ENCODE results near the gene OTX1. TPM values are rescaled to one million over a fixed set of nuclear protein-coding genes. Genes with fewer than 3 reads are reported as not detected.

Gene OTX1
- total and polyA plus RNA-seq, 5 donors from 2014 or later, result not detected

- Mint-ChIP-seq H3K27me3 (peaks cover 8% of the 10 kb centered on the region), H3K27ac (peak overlapping the region in 1 of 3 donors; percentile 21)
Observed at GRCh38 chr2:63086687-63087086, 36.1 kb downstream of the OTX1 start.

GRCh38 chr2:63092401-63092800, 41.8 kb downstream of the OTX1 start:
- H3K4me3 Mint-ChIP-seq, result peak overlapping the region in 1 of 4 donors; percentile 27
- ATAC-seq (ENCODE audit: low read depth in 2 of 2) (no peak), DNase-seq (no peak)
- Histone ChIP-seq H3K4me1 (ENCODE audit: control insufficient read depth, insufficient read depth, low read length, poor library complexity, severe bottlenecking) (no peaks in the 10 kb centered on the region), H3K9me3 (ENCODE audit: control insufficient read depth in 2 of 2, low read length in 2 of 2) (no peaks in the 10 kb centered on the region), H3K36me3 (ENCODE audit: control insufficient read depth, insufficient read depth, low read length) (no peaks in the 10 kb centered on the region), H3K4me3 (ENCODE audit: low read depth, low read length) (no peak overlapping the region), H3K27me3 (ENCODE audit: control insufficient read depth, insufficient read depth, low read length) (no peaks in the 10 kb centered on the region), H3K27ac (ENCODE audit: insufficient read depth, low read length, poor library complexity, severe bottlenecking) (no peak overlapping the region)
- H3K36me3 Mint-ChIP-seq, result no peaks in the 10 kb centered on the region
- no peak overlapping the region for H3K27ac Mint-ChIP-seq
- no peaks in the 10 kb centered on the region for H3K4me1 Mint-ChIP-seq
- peaks cover 29% of the 10 kb centered on the region for H3K27me3 Mint-ChIP-seq
- H3K9me3 Mint-ChIP-seq, result peaks cover 0 to 3% (median 0%) of the 10 kb centered on the region in 7 donors

More at GRCh38 chr2:63086687-63087086, 36.1 kb downstream of the OTX1 start:
- H3K4me3 ChIP-seq (ENCODE audit: low read depth, low read length), result no peak overlapping the region
- H3K27me3 ChIP-seq (ENCODE audit: control insufficient read depth, insufficient read depth, low read length), result no peaks in the 10 kb centered on the region
- H3K27ac ChIP-seq (ENCODE audit: insufficient read depth, low read length, poor library complexity, severe bottlenecking), result no peak overlapping the region
- no peaks in the 10 kb centered on the region for H3K36me3 ChIP-seq (ENCODE audit: control insufficient read depth, insufficient read depth, low read length)
- no peaks in the 10 kb centered on the region for H3K9me3 ChIP-seq (ENCODE audit: control insufficient read depth in 2 of 2, low read length in 2 of 2)
- no peak for ATAC-seq (ENCODE audit: low read depth in 2 of 2)
- H3K4me1 ChIP-seq (ENCODE audit: control insufficient read depth, insufficient read depth, low read length, poor library complexity, severe bottlenecking), result no peaks in the 10 kb centered on the region
- Mint-ChIP-seq H3K36me3 (no peaks in the 10 kb centered on the region), H3K4me1 (no peaks in the 10 kb centered on the region), H3K9me3 (peaks cover 0 to 6% (median 2%) of the 10 kb centered on the region in 7 donors), H3K4me3 (no peak overlapping the region)
- no peak for DNase-seq

GRCh38 chr2:63092857-63093256, 42.2 kb downstream of the OTX1 start:
- Histone ChIP-seq H3K4me1 (ENCODE audit: control insufficient read depth, insufficient read depth, low read length, poor library complexity, severe bottlenecking) (no peaks in the 10 kb centered on the region), H3K27ac (ENCODE audit: insufficient read depth, low read length, poor library complexity, severe bottlenecking) (no peak overlapping the region), H3K4me3 (ENCODE audit: low read depth, low read length) (no peak overlapping the region), H3K36me3 (ENCODE audit: control insufficient read depth, insufficient read depth, low read length) (no peaks in the 10 kb centered on the region), H3K27me3 (ENCODE audit: control insufficient read depth, insufficient read depth, low read length) (no peaks in the 10 kb centered on the region), H3K9me3 (ENCODE audit: control insufficient read depth in 2 of 2, low read length in 2 of 2) (no peaks in the 10 kb centered on the region)
- H3K4me3 Mint-ChIP-seq, result no peak overlapping the region
- H3K4me1 Mint-ChIP-seq, result no peaks in the 10 kb centered on the region
- no peaks in the 10 kb centered on the region for H3K36me3 Mint-ChIP-seq
- H3K9me3 Mint-ChIP-seq, result peaks cover 0 to 5% (median 0%) of the 10 kb centered on the region in 7 donors
- no peak for ATAC-seq (ENCODE audit: low read depth in 2 of 2)
- no peak for DNase-seq
- no peak overlapping the region for H3K27ac Mint-ChIP-seq
- H3K27me3 Mint-ChIP-seq, result peaks cover 29% of the 10 kb centered on the region

DNA sequence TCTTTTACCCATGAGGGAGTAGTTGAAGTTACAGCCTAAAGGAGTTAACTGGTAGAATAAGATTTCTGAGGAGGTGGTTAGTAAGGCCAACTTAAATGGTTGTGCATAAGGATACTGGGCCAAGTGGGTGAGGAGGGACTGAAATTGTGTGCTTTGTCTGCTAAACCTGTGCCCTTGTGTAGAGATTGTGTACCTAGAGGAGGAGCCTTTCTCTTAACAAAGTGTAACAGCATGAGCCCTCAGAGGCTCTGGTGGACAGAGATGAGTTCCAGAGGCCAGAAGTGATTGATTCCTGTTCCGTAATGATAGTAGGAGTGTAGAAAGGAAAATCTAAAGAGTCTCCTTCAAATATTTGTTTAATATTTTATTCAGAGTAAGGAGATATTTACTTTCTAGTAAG, 42.9 kb downstream of the OTX1 start:
- H3K27ac ChIP-seq (ENCODE audit: insufficient read depth, low read length, poor library complexity, severe bottlenecking), result no peak overlapping the region
- Mint-ChIP-seq H3K4me3 (no peak overlapping the region), H3K4me1 (no peaks in the 10 kb centered on the region), H3K36me3 (no peaks in the 10 kb centered on the region), H3K27me3 (peaks cover 29% of the 10 kb centered on the region), H3K9me3 (peaks cover 0 to 5% (median 0%) of the 10 kb centered on the region in 7 donors), H3K27ac (no peak overlapping the region)
- H3K4me3 ChIP-seq (ENCODE audit: low read depth, low read length), result no peak overlapping the region
- no peak for DNase-seq
- ATAC-seq (ENCODE audit: low read depth in 2 of 2), result no peak
- no peaks in the 10 kb centered on the region for H3K36me3 ChIP-seq (ENCODE audit: control insufficient read depth, insufficient read depth, low read length)
- no peaks in the 10 kb centered on the region for H3K27me3 ChIP-seq (ENCODE audit: control insufficient read depth, insufficient read depth, low read length)
- H3K9me3 ChIP-seq (ENCODE audit: control insufficient read depth in 2 of 2, low read length in 2 of 2), result no peaks in the 10 kb centered on the region
- H3K4me1 ChIP-seq (ENCODE audit: control insufficient read depth, insufficient read depth, low read length, poor library complexity, severe bottlenecking), result no peaks in the 10 kb centered on the region

- no peaks in the 10 kb centered on the region for H3K36me3 Mint-ChIP-seq
- H3K27ac Mint-ChIP-seq, result no peak overlapping the region
- DNase-seq (no peak), ATAC-seq (ENCODE audit: low read depth in 2 of 2) (no peak)
- no peak overlapping the region for H3K4me3 Mint-ChIP-seq
- no peaks in the 10 kb centered on the region for H3K4me1 Mint-ChIP-seq
- Histone ChIP-seq H3K27ac (ENCODE audit: insufficient read depth, low read length, poor library complexity, severe bottlenecking) (no peak overlapping the region), H3K4me1 (ENCODE audit: control insufficient read depth, insufficient read depth, low read length, poor library complexity, severe bottlenecking) (no peaks in the 10 kb centered on the region), H3K9me3 (ENCODE audit: control insufficient read depth in 2 of 2, low read length in 2 of 2) (no peaks in the 10 kb centered on the region), H3K36me3 (ENCODE audit: control insufficient read depth, insufficient read depth, low read length) (no peaks in the 10 kb centered on the region), H3K4me3 (ENCODE audit: low read depth, low read length) (no peak overlapping the region), H3K27me3 (ENCODE audit: control insufficient read depth, insufficient read depth, low read length) (no peaks in the 10 kb centered on the region)
- H3K27me3 Mint-ChIP-seq, result peaks cover 25% of the 10 kb centered on the region
- H3K9me3 Mint-ChIP-seq, result peaks cover 0 to 3% (median 0%) of the 10 kb centered on the region in 7 donors
Observed at GRCh38 chr2:63096491-63096890, 45.9 kb downstream of the OTX1 start.

- Mint-ChIP-seq H3K27me3 (peaks cover 9% of the 10 kb centered on the region), H3K4me3 (no peak overlapping the region), H3K36me3 (no peaks in the 10 kb centered on the region), H3K9me3 (peaks cover 0 to 17% (median 3%) of the 10 kb centered on the region in 7 donors), H3K27ac (no peak overlapping the region), H3K4me1 (no peaks in the 10 kb centered on the region)
- DNase-seq (no peak), ATAC-seq (ENCODE audit: low read depth in 2 of 2) (no peak)
- H3K36me3 ChIP-seq (ENCODE audit: control insufficient read depth, insufficient read depth, low read length), result no peaks in the 10 kb centered on the region
- H3K4me3 ChIP-seq (ENCODE audit: low read depth, low read length), result no peak overlapping the region
- no peak overlapping the region for H3K27ac ChIP-seq (ENCODE audit: insufficient read depth, low read length, poor library complexity, severe bottlenecking)
- H3K27me3 ChIP-seq (ENCODE audit: control insufficient read depth, insufficient read depth, low read length), result no peaks in the 10 kb centered on the region
- no peaks in the 10 kb centered on the region for H3K4me1 ChIP-seq (ENCODE audit: control insufficient read depth, insufficient read depth, low read length, poor library complexity, severe bottlenecking)
- H3K9me3 ChIP-seq (ENCODE audit: control insufficient read depth in 2 of 2, low read length in 2 of 2), result peaks cover 0 to under 1% of the 10 kb centered on the region in 2 experiments
Observed at GRCh38 chr2:63099032-63099431, 48.4 kb downstream of the OTX1 start.

- H3K27me3 Mint-ChIP-seq, result no peaks in the 10 kb centered on the region
- H3K27ac Mint-ChIP-seq, result no peak overlapping the region
- no peak overlapping the region for H3K4me3 Mint-ChIP-seq
- H3K36me3 Mint-ChIP-seq, result no peaks in the 10 kb centered on the region
- no peaks in the 10 kb centered on the region for H3K4me1 Mint-ChIP-seq
- H3K9me3 ChIP-seq (ENCODE audit: control insufficient read depth in 2 of 2, low read length in 2 of 2), result peaks cover 8 to 13% of the 10 kb centered on the region in 2 experiments
- no peak for ATAC-seq (ENCODE audit: low read depth in 2 of 2)
- no peaks in the 10 kb centered on the region for H3K4me1 ChIP-seq (ENCODE audit: control insufficient read depth, insufficient read depth, low read length, poor library complexity, severe bottlenecking)
- H3K27ac ChIP-seq (ENCODE audit: insufficient read depth, low read length, poor library complexity, severe bottlenecking), result no peak overlapping the region
- H3K27me3 ChIP-seq (ENCODE audit: control insufficient read depth, insufficient read depth, low read length), result no peaks in the 10 kb centered on the region
- no peak overlapping the region for H3K4me3 ChIP-seq (ENCODE audit: low read depth, low read length)
- no peak for DNase-seq
- H3K36me3 ChIP-seq (ENCODE audit: control insufficient read depth, insufficient read depth, low read length), result no peaks in the 10 kb centered on the region
- H3K9me3 Mint-ChIP-seq, result peaks cover 0 to 37% (median 9%) of the 10 kb centered on the region in 7 donors
Observed at GRCh38 chr2:63101954-63102353, 51.3 kb downstream of the OTX1 start.

DNA sequence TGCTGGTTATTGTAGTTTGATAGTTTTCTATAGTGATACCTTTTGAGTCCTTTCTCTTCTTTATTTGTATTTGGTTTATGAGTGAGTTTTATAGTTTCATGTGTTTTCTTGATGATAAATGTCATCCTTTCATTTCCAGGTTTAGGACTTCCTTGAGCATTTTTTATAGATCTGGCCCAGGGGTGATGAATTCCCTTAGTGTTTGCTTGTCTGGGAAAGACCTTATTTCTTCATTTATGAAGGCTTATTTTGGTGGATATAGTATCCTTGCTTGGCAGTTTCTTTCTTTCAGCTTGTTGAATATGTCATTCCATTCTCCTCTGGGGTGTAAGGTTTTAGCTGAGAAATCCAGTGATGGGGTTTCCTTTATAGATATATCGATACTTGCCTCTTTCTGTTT, 53.9 kb downstream of the OTX1 start:
- Histone ChIP-seq H3K4me1 (ENCODE audit: control insufficient read depth, insufficient read depth, low read length, poor library complexity, severe bottlenecking) (no peaks in the 10 kb centered on the region), H3K4me3 (ENCODE audit: low read depth, low read length) (no peak overlapping the region), H3K27ac (ENCODE audit: insufficient read depth, low read length, poor library complexity, severe bottlenecking) (no peak overlapping the region), H3K9me3 (ENCODE audit: control insufficient read depth in 2 of 2, low read length in 2 of 2) (peaks cover 8 to 13% of the 10 kb centered on the region in 2 experiments), H3K27me3 (ENCODE audit: control insufficient read depth, insufficient read depth, low read length) (no peaks in the 10 kb centered on the region), H3K36me3 (ENCODE audit: control insufficient read depth, insufficient read depth, low read length) (no peaks in the 10 kb centered on the region)
- Mint-ChIP-seq H3K4me1 (no peaks in the 10 kb centered on the region), H3K27me3 (peaks cover 3% of the 10 kb centered on the region), H3K9me3 (peaks cover 0 to 45% (median 12%) of the 10 kb centered on the region in 7 donors), H3K4me3 (no peak overlapping the region), H3K27ac (no peak overlapping the region), H3K36me3 (no peaks in the 10 kb centered on the region)
- DNase-seq (no peak), ATAC-seq (ENCODE audit: low read depth in 2 of 2) (no peak)

Measured in CD4-positive, CD25-positive, alpha-beta regulatory T cell (primary cell).